T-helper 9 cell (primary cell): Measurements from ENCODE around the gene ENTREP3.
A peak's percentile ranks its signal among the peaks of the same experiment; 100 is the strongest.
"Not testable (repeated sequence)": the region's sequence is repeated elsewhere in the genome, so short reads cannot be mapped to it uniquely, and the experiment has no call there.

Experiments
- DNase-seq: peaks from one replicate; pipeline ENCODE4 v3.0.0-alpha.2; 2020

Gene ENTREP3

DNA sequence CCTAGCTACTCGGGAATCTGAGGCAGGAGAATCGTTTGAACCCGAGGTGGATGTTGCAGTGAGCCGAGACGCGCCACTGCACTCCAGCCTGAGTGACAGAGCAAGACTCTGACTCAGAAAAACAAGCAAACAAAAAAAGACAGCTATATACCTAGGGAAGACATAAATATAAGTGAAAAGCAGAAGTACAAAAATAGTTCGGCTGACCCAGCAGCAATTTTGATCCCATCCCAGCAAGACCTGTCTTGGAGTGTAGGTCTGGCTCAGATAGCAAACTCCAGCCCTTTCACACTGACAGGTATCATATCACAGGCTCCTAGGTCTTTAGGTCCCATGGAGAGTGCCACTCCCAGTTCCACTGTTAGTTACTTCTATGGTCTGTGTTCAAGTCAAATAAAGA, 32.2 kb downstream of the ENTREP3 start:
- no peak for DNase-seq

DNA sequence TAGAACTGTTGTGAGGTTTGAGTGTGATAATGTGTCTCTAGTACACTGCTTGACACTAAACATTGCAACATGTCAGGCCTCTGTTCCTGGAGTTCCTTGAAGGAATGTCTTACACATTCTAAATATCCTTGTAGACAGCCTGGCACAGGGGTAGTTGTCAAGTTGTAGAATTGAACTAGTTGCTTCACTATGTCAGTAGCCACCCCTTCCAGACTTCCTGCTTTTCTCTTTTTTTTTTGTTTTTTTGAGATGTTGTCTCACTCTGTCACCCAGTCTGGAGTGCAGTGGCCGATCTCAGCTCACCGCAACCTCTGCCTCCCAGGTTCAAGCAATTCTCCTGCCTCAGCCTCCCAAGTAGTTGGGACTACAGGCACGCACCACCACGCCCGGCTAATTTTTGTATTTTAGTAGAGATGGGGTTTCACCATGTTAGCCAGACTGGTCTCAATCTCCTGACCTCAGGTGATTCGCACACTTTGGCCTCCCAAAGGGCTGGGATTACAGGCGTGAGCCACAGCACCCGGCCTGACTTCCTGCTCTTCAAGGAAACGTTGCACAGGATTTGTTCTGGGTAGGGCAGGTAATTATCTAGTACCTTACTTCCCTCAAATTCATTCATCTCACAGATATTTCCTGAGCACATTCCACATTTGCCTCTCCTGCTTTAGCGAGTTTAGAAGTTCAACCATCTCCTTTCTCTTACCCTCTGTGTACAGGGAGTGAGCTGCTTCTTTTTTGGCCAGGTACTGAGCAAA, 34.9 kb downstream of the ENTREP3 start:
- DNase-seq = not testable (repeated sequence)

DNA sequence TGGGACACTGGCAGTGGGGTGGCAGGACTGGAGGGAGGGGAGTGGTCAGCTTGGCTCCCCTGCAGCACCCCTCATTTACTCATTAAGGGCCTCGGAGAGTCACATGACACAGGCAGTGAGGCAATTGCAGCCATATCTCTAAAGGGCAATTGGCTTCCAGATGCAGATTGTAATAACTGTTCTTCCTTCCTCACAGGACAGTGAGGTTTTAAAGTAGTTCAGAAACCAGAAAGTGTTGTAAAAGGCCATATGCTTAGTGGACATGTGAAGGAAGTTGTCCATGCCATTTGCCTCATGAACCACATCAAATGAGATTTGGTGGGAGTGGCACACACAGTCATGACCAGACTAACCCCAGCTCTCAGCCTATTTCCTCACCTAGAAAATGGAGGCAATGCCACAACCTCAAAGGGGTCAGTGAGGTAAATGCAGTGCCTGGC, 35.7 kb downstream of the ENTREP3 start:
- no peak for DNase-seq

DNA sequence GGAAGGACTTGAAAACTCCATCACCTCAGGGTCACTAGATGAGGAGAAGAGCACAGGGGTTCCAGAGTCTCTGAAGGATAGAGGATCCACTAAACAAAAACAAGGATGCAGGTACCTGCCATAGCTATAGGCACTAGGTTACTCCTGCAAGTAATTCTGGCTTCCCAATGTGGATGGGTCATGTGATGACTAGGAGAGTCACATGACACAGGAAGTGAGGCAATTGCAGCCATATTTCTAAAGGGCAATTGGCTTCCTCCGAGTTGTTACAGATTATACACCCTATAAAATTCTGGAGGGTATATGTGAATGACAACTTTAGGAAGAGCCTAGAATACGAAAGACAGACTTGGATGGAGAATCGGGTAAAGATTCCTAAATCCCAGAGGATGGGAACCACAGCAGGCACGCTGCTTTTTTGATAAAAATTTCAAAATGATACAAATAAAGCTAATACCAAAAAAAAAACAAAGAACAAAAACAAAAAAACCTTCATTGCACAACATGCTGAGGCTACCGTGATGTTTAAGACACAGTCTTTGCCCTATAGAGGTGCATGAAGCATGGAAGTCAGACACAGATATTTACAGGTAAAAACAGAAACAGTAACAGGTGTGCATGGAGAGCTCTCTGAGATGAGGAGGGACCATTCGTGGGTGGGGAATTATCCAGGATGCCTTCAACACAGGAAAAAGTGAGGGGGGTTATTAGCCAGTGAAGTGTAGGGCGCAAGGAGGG, 36.3 kb downstream of the ENTREP3 start:
- DNase-seq = no peak

DNA sequence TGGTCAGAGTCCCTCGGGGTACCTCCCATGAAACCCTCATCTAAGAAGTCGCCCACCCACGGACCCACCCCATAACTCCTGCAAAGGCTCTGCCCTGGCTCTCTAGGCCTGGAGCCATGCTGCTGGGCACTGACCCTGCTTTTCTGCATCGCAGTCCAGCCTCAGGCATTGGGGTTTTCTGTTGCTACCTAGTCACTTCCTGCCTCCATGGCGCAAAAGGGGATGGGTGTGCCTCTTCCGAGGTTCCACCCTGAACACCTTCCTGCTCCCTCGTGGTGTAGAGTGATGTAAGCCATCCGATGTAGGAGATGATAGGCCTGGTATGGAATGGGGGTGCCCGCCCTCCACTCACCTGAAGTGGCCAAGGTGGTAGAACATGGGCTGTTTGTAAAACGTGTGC, 40.6 kb downstream of the ENTREP3 start:
- DNase-seq = not testable (repeated sequence)

DNA sequence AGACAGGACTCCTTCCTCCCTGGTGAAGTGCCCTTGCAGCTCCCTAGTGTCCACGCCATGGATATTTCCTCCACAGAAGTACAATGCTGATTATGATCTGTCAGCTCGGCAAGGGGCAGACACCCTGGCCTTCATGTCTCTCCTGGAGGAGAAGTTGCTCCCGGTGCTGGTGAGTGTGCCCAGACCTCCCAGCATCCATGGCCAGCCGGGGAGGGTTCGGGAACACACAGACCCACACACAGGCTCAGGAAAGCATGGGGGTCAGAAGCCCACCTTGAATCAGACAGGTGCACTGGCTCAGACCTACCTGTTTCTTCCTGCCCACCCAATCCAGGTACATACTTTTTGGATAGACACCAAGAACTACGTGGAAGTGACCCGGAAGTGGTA, 43.2 kb downstream of the ENTREP3 start:
- not testable (repeated sequence) for DNase-seq

DNA sequence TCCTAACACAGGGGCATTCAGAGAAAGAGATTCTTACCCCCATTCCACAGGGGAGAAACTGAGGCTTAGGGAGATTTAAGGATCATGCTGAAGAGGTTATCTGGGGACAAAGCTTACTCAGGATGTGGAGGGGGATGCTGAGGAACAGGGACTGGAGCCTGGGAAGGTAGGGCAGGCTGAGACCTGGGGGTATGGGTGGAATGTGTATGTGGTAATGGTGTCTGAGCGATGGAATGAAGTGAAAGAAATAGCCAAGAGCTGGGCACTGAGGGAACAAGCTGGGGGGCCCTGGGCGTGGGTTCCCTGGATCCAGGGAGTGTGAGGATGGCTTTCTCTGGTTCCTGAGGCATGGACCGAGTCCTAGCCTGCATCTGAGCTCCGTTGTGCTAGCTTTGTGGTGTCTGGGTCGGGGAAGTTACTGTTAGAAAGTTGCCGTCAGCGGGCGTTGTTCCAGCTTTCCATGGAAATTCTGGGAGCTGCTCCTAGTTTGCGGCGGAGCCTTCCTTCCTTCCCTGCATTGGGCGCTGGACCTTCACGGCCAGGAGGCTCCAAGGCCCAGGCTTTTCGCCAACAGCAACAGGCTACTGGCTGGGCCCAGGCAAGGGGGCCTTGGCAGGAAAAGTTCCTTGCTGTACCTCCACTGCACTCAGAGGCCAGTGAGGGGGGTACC, 43.8 kb downstream of the ENTREP3 start:
- not testable (repeated sequence) for DNase-seq

DNA sequence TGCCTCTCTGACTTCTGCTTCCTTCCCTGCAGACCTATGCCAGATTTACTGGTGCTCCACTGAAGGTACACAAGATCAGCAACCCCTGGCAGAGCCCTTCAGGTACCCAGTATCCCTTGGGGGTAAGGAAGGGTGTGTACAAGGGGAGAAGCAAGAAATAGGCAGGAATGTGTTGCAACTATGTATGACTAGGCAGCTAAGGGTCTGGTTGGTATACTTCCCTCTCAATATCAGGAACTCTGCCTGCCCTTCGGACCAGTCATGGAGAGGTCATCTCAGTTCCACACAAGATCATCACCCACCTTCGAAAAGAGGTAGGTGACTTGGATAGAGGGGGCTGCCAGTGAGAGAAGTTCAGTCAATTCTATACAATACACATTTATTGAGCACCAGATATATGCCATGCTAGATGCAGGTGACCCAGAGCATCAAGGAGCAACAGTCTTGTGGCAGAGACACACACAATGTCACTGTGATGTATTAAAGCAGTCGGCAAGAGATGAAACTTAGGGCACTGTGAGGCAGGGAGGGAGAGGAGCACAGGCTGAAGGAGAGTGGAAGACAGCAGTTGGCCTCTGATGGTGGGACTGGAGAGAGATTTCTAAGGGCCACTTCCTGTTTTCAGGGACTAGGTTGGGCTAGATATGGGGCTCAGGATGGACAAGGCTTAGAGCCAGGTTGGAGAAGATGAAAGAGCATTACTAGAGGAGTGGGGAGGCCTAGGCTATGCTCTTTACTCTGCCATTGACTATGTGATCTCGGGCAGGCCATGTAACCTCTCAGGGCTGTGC, 44.8 kb downstream of the ENTREP3 start:
- no peak for DNase-seq

DNA sequence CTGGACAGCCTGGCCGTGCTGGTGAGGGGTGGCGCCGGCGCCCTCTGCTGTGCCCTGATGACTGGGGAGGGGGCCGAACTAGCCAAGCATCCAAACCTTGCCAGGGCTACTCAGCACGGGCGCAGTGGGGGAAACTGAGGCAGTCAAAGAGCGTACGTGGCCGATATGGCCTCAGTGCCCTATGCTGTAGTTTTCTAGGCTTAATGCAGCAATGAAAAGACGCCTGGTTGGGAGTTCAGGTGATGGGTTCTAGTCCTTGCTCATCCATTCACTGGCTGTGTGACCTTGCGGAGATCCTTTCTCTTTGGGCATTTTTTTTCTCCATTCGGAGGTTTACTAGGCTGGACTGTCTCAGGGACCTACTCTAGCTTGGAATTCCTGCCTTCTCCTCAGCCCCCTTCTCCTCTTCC, 46.0 kb downstream of the ENTREP3 start:
- DNase-seq = no peak

DNA sequence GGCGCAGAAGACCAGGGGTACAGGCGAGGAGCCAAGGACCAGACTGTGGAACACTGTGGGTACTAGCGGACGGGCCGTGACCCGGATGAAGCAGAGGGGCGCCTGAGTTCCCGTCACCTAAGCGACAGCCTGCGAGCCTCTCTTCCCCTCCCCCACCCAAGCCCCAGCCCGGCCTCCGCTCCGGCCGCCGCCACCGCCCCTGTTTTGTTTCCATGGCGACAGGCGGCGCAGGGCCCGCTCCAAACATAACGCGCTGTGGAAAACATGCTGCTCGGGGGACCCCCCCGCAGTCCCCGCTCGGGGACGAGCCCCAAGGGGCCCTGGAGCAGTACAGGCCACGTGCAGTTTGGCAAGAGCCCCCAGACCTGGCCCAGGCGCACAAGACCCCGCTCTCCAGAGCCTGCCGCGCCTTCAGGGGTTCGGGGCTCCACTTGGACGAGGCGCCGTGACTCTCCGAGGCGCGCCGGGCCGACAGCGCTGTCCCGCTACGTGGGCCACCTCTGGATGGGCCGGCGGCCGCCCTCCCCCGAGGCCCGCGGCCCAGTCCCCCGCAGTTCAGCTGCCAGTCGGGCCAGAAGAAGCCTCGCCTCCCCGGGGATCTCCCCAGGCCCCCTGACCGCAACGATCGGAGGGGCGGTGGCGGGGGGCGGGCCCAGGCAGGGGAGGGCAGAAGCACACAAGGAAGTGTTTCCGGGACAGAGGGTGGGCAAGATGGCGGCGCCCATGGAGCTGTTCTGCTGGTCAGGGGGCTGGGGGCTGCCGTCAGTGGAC, 46.6 kb downstream of the ENTREP3 start, which contains the start of gene MTX1:
Gene MTX1 (plus strand): TSS at position 155 of the 771 bp plus-strand sequence. CDS start 110 bp downstream, at position 265.
- DNase-seq = peak; percentile 86

DNA sequence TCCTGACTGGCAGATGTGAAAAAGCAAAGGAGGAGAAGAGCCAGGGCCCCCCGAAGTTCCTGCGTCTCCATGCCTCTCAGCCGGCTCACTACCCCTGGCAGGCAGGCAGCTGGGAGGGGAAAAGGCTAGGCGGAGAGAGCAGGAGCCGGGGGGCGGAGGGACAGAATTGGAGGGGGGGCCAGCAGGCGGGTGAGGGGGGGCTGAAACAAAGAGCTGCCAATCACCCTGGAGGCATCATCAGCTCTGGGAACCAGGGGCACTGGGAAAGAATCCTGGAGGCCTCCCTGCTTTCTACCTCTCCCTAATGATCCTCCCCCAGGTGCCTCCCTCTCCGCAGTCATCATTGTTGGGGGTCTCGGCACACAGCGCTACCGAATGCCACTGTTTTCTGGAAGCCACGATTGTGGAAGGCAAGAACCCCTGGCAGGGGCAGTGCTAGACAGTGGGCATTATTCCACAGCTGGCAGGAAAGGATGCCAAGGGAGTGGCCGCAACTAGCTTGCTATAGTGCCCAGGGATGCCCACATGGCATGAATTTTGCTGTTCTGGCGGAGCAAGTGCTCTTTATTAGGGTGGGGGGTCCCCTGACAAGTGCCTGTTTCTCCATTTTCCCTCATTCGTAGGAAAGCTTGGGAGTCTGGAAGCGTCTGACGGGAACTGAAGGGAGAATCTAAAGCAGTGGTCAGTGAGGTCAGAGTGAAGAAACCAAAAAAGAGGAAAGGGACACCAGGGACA, 47.3 kb downstream of the ENTREP3 start, which contains the start of gene THBS3:
Gene THBS3 (minus strand): TSS at position 92 of the 735 bp plus-strand sequence. CDS start 21 bp downstream, at position 71.
- no peak for DNase-seq

DNA sequence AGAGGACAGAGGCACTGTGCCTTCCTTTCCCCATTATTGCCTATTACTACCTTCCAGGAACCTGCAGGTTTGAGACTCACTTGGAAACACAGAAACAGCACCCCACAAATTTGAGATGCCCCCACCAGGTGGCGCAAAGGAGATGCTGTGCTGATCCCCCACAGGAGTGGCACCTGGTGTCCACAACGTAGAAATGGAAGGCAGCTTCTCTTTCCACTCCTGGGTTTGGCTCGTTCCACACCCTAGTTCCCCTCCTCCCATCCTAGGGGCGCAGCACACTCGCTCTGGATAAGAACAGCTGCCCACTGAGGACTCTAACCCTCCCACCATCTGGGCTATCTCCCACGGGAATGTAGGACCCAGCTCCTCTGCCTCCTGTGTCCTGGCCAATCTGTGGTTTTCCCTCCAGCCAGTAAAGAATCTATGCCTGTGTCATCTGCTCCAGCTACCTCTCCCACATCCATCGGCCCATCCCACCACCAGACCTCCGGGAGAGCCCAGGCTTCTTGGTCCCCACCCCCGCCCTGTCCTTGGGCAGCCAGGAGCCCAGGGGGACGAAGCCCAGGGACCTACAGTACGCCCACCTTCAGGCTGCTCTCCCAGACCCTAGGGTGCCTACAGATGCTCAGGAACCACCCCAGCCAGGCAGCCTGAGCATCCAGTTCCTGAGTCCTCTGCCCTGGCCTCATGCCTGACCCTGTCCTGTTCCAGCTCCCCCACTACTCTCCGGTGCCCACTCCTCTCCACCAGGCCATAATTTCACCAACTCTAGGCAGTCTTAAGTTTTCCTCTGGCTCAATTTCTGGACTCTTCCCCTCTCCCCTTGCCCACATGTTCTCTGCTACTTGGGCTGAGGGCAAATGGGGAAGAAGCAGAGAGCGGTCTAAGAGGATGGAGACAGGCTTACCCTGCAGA, 48.1 kb downstream of the ENTREP3 start:
- DNase-seq = peak; percentile 94

DNA sequence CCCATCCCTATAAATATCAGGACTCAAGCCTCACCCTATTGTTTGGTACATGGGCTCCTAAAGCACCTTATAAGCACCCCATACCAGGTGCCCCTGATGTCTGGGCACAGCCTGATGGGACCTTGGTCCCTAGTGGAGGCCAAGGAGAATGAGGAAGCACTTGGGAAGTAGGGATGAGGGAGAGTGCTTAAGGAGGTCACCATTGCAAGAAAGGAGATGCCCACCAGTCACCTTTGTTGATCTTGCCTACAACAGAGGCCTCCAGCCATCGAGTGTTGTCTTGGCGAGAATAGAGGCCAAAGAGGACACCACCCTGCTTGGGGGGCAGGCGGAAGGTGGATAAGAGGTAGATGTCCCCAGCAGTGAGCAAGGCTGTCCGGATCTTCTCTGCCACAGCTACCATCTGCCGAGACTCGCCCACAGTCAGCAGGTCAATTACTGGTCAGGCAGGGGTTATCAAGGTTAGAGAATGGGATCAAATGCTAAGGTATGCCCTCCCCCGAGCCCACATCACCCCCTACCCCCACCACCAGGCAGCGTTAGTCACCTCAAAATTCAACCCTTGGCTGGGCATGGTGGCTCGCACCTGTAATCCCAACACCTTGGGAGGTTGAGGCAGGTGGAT, 49.2 kb downstream of the ENTREP3 start:
- DNase-seq = no peak

DNA sequence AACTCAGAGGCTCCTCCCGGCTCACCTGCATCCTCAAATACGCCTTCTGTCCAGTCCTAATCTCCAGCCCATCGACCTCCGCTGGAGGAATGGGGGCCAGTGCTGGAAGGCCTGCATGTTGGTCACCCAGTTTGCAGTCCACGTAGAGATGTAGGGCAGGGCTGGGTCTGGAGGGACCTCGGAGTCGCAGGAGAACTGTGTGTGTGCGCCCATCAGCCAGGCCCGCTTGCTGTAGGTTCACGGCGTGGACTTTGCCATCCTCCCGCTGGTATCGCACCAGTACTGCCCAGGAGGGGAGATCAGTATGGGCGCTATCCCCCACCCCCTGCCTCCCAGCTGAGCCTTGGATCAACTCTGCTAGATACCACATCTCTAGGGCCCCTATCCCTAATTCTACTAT, 50.2 kb downstream of the ENTREP3 start:
- no peak for DNase-seq

DNA sequence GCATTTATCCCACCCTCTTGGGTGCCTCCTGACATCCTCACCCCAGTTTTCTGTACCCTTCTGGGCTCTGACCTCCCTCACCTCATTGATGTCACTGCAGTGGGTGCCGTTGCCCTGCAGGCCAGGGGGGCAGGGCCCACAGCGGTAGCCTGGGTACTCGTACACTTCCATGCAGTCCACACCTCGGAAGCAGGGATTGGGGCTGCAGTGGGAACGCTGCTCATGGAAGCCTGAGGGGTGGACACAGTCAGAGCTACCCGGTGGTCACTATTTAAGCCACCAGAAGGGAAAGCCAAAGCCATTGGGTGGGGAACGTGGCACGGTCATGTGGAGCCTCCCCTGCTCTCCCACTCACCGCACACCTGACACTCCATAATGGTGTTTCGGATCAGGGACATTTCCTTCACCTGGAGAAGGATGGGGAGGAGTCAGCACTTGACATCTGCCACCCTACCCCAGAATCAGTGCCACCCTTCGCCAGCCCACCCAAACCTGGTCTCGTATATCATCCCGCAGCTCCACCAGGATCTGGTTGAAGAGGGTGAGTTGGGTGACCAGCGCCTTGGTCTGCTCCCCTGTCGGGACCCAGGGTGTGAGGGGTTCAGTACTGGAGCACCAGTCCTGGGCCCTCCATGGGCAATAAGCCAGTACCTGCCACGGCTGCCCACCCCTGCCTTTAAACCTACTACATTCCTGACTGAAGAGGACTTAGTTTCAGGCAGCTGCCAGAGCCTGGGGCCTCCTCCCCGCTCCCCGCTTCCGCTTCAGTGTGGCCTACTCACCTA, 52.4 kb downstream of the ENTREP3 start:
- no peak for DNase-seq

DNA sequence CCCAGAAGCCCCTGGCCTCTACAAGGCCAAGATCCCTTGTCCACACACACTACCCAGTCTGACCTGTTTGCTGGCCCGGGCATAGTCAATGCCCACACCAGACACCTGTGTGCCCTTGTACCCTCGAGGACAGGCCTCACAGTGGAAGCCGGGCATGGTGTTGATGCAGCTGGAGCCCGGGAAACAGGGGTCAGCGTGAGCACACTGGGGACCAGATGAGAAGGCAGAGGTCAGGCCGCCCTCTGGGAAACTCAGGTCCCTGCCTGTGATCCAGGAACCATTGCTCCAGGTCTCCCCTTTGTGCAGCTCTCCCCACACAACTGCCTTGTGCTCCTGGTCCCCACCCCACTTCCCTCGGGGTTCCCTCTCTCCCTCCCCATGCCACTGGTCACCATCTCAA, 53.1 kb downstream of the ENTREP3 start:
- DNase-seq = no peak

DNA sequence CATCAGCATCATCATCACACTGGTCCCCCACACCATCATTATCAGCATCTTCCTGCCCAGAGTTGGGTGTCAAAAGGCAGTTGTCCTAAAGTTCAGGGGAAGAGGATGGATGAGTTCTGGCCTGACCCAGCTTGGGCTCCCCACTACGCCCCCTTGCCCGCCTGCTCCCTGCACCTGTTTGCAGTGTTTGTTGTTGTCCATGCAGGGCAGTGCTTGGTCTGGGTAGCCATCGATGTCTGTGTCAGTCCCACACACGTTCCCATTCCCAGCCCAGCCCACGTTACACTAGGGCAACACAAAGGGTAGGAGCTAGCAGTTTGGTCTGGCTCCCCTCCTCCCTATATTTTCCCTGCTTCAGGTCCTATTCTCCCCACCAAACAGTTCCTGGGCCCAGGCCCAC, 54.4 kb downstream of the ENTREP3 start:
- DNase-seq = no peak

DNA sequence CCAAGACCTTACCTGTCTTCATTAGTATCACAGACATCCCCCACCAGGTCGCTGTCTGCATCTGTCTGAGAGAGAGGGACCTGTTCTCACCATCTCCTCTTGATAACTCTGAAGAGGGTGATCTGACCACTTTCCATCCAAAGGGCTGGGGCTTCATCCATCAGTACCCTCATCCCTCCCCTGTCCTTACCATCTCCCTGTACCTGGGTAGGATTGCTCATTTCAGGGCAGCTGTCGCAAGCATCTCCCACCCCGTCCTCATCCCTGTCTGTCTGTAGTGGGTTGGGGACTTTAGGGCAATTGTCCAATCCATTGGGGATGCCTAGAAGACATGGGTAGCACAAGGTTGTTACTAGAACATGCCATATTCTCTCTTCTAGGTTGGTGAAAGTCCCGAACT, 55.5 kb downstream of the ENTREP3 start:
- no peak for DNase-seq

DNA sequence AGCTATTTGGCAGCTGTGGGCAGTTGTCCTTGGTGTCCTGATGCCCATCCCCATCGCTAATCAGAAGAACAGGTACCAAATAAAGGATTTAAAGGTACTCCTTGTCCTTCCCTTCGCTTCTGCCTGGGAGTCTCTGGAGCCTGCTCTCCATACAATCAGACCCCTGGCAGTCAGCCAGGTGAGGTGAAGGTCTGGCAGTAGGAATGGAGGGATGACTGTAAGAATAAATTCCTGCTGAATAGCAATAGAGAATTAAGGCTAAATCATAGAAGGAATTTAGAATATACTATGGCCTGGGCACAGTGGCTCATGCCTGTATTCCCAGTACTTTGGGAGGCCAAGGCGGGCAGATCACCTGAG, 56.8 kb downstream of the ENTREP3 start:
- DNase-seq = no peak
